Natural killer cell (primary cell): ENCODE measurements around the gene CDKL1. TPM values are rescaled to one million over a fixed set of nuclear protein-coding genes. Genes with fewer than 3 reads are reported as not detected.

Source experiments
- ATAC-seq, 3 donors: fragments of 150-1000 bp in 2 of 3; fragments of 200-7000 bp in 1 of 3; cut with Tn5 transposase; 1 replicate in 1 of 3; 2 replicates in 2 of 3; pipeline ENCODE4 v1.10.0; 2021; ENCODE audit warnings: mild to moderate bottlenecking in 2 of 3, moderate library complexity in 2 of 3
- DNase-seq, 2 donors: peaks; one replicate each; pipeline versions ENCODE4 v3.0.0 to v3.0.0-alpha.2; 2013 to 2021; ENCODE audit warnings: mixed read lengths in 1 of 2
- H3K27ac ChIP-seq: one replicate; pipeline ENCODE4 v1.5.1; 2013; ENCODE audit warnings: mild to moderate bottlenecking, low read length
- H3K27me3 ChIP-seq: one replicate; pipeline ENCODE4 v1.6.1; 2013; ENCODE audit warnings: low read length; ENCODE audit not compliant: control insufficient read depth, insufficient read depth
- H3K36me3 ChIP-seq: one replicate; pipeline ENCODE4 v1.6.1; 2013; ENCODE audit warnings: low read length; ENCODE audit not compliant: control insufficient read depth, insufficient read depth
- H3K4me1 ChIP-seq: one replicate; pipeline ENCODE4 v1.6.1; 2013; ENCODE audit warnings: low read length; ENCODE audit not compliant: control insufficient read depth, insufficient read depth
- H3K4me3 ChIP-seq: one replicate; pipeline ENCODE4 v1.5.1; 2013; ENCODE audit warnings: low read length
- H3K9me3 ChIP-seq: one replicate; pipeline ENCODE4 v1.6.1; 2013; ENCODE audit warnings: low read length; ENCODE audit not compliant: control insufficient read depth, insufficient read depth
- H3K27ac Mint-ChIP-seq, 2 donors: one replicate each; pipeline ENCODE4 v1.8.0; 2022; ENCODE audit warnings: mild to moderate bottlenecking in 2 of 2, mixed read lengths in 2 of 2, moderate library complexity in 1 of 2
- H3K27me3 Mint-ChIP-seq, 2 donors: one replicate each; pipeline ENCODE4 v1.8.0; 2022; ENCODE audit warnings: low read depth in 2 of 2, mixed read lengths in 2 of 2
- H3K36me3 Mint-ChIP-seq: one replicate; pipeline ENCODE4 v1.8.0; 2022; ENCODE audit warnings: mixed read lengths
- H3K4me1 Mint-ChIP-seq, 2 donors: one replicate each; pipeline ENCODE4 v1.8.0; 2022; ENCODE audit warnings: mixed read lengths in 2 of 2
- H3K4me3 Mint-ChIP-seq: one replicate; pipeline ENCODE4 v1.8.0; 2022; ENCODE audit warnings: mild to moderate bottlenecking, moderate library complexity, mixed read lengths
- H3K9me3 Mint-ChIP-seq, 2 donors: one replicate each; pipeline ENCODE4 v1.8.0; 2022; ENCODE audit warnings: mixed read lengths in 2 of 2
- WGBS: methylation state at CpG from one replicate; pipeline ENCODE4 v1.1.7; 2013; ENCODE audit warnings: missing lambda C conversion rate; ENCODE audit not compliant: insufficient coverage; 5-methylcytosine and 5-hydroxymethylcytosine counted together
- intact Hi-C: fragments of 100-400 bp; cut with micrococcal nuclease; formaldehyde crosslinking; loops from one replicate; pipeline ENCODE4 v1.14.2; 2022
- total RNA-seq, 4 donors: library from RNA; stranded (reverse); fragments of 120-200 nt in 1 of 4; gene quantifications; one replicate each; pipeline versions ENCODE4 v1.2.3 to v1.2.4, GENCODE V29; 2013 to 2022
- TF ChIP-seq, protein P1 (sequence below): fragments of 200-600 bp; IDR thresholded peaks from one replicate; pipeline ENCODE4 v1.8.0; 2022; ENCODE audit warnings: antibody characterized with exemption

The CDKL1 gene
- total RNA-seq, 3 donors from 2014 or later (not counting 1 experiment from before 2014, with no cell fraction given), result 12.4 to 16.7 (median 15.4) TPM

DNA sequence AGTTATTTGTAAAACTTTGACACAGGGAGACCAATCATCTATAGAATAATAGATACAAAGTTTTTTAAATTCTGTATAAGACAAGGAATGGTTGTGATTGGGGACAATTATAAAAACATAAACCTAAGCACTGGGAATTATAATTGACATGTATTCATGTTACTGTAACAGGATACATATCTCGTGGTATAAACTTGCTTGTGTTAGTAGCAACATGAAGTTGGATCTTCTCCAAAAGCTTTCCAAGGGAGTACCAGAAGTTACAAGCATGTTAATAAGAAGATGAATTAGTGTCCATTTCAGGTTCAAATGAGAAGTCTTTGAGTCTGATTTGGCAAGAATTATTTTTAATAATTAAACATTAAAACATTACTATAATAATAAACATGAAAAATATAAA lies 42.2 kb downstream of the CDKL1 start:
- intact Hi-C loops, result no loop called here
- Mint-ChIP-seq H3K4me1 (peaks cover 19 to 26% of the 10 kb centered on the region in 2 donors), H3K4me3 (no peak overlapping the region), H3K36me3 (no peaks in the 10 kb centered on the region), H3K27ac (no peak overlapping the region), H3K9me3 (no peaks in the 10 kb centered on the region), H3K27me3 (no peaks in the 10 kb centered on the region)
- no peak overlapping the region for H3K27ac ChIP-seq
- H3K36me3 ChIP-seq, result peaks cover 10% of the 10 kb centered on the region
- H3K9me3 ChIP-seq, result no peaks in the 10 kb centered on the region
- 60% methylated on average over 1 of the region's 1 CpG for WGBS
- ATAC-seq (no peak), DNase-seq (no peak)
- H3K27me3 ChIP-seq, result no peaks in the 10 kb centered on the region
- TF ChIP-seq, protein P1, sequence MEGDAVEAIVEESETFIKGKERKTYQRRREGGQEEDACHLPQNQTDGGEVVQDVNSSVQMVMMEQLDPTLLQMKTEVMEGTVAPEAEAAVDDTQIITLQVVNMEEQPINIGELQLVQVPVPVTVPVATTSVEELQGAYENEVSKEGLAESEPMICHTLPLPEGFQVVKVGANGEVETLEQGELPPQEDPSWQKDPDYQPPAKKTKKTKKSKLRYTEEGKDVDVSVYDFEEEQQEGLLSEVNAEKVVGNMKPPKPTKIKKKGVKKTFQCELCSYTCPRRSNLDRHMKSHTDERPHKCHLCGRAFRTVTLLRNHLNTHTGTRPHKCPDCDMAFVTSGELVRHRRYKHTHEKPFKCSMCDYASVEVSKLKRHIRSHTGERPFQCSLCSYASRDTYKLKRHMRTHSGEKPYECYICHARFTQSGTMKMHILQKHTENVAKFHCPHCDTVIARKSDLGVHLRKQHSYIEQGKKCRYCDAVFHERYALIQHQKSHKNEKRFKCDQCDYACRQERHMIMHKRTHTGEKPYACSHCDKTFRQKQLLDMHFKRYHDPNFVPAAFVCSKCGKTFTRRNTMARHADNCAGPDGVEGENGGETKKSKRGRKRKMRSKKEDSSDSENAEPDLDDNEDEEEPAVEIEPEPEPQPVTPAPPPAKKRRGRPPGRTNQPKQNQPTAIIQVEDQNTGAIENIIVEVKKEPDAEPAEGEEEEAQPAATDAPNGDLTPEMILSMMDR, result no peak
- no peak overlapping the region for H3K4me3 ChIP-seq
- H3K4me1 ChIP-seq, result no peaks in the 10 kb centered on the region

DNA sequence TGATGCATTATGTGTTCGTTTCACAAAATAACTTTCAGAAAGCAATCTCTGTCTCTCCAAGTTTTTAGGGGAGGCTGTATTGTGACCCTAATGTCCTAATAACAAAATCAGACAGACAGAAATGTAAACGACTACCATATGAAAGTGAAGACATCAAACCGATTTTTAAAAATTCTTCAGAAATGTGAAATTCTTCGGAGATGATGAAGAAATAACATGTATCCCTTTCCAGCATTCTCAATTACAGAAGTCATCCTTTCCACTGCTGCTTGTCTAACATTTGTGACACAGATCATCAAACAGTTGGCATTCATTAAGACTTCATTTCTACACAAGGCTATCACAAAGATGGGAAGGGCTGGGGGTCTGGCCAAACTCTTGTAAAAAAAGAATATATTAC lies 43.6 kb downstream of the CDKL1 start:
- Mint-ChIP-seq H3K9me3 (no peaks in the 10 kb centered on the region), H3K27ac (no peak overlapping the region), H3K4me1 (peaks cover 15 to 29% of the 10 kb centered on the region in 2 donors), H3K27me3 (no peaks in the 10 kb centered on the region), H3K36me3 (no peaks in the 10 kb centered on the region), H3K4me3 (no peak overlapping the region)
- Histone ChIP-seq H3K27me3 (no peaks in the 10 kb centered on the region), H3K4me1 (no peaks in the 10 kb centered on the region), H3K9me3 (no peaks in the 10 kb centered on the region), H3K27ac (no peak overlapping the region), H3K36me3 (peaks cover 10% of the 10 kb centered on the region), H3K4me3 (no peak overlapping the region)
- 100% methylated on average over 4 of the region's 4 CpGs for WGBS
- ATAC-seq (no peak), DNase-seq (no peak)
- TF ChIP-seq, protein P1, result no peak
- intact Hi-C loops, result no loop called here

GRCh38 chr14:50352584-50352983 lies 44.1 kb downstream of the CDKL1 start:
- DNase-seq (no peak), ATAC-seq (no peak)
- Mint-ChIP-seq H3K27me3 (no peaks in the 10 kb centered on the region), H3K27ac (no peak overlapping the region), H3K9me3 (no peaks in the 10 kb centered on the region), H3K36me3 (no peaks in the 10 kb centered on the region), H3K4me1 (peaks cover 14 to 27% of the 10 kb centered on the region in 2 donors), H3K4me3 (no peak overlapping the region)
- Histone ChIP-seq H3K9me3 (no peaks in the 10 kb centered on the region), H3K4me3 (no peak overlapping the region), H3K27me3 (no peaks in the 10 kb centered on the region), H3K36me3 (peaks cover 6% of the 10 kb centered on the region), H3K4me1 (no peaks in the 10 kb centered on the region), H3K27ac (no peak overlapping the region)
- intact Hi-C loops, result no loop called here
- TF ChIP-seq, protein P1, result no peak
- WGBS, result 99% methylated on average over 4 of the region's 4 CpGs

DNA sequence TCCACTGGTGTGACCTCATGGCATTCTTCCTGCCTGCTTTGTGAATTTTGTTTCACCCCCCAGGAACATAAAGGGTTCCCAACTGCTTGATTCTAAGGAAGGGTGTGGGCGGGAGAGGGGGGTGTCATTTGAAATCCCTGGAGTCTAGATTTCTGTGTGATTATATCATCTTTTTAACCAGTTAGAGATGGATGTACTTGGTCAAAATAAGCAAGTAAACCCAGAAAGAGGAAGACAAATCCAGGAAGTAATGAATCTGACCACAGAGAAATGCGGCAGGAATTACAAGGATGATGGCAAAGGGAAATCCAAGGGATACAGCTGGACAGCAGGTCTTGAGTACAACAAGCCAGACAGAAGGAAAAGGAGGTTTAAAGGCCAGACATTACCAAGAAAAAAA lies 45.7 kb downstream of the CDKL1 start:
- Histone ChIP-seq H3K4me1 (no peaks in the 10 kb centered on the region), H3K27me3 (no peaks in the 10 kb centered on the region), H3K27ac (no peak overlapping the region), H3K9me3 (no peaks in the 10 kb centered on the region), H3K4me3 (no peak overlapping the region), H3K36me3 (no peaks in the 10 kb centered on the region)
- intact Hi-C loops, result no loop called here
- TF ChIP-seq, protein P1, result no peak
- ATAC-seq (no peak), DNase-seq (no peak)
- Mint-ChIP-seq H3K27ac (no peak overlapping the region), H3K36me3 (no peaks in the 10 kb centered on the region), H3K9me3 (no peaks in the 10 kb centered on the region), H3K4me1 (peaks cover 15 to 23% of the 10 kb centered on the region in 2 donors), H3K27me3 (no peaks in the 10 kb centered on the region), H3K4me3 (no peak overlapping the region)
- WGBS, result 83% methylated on average over 2 of the region's 2 CpGs
